C4-2B (cell line): ENCODE results near the gene RSPH9.

ENCODE experiments used
- CTCF ChIP-seq: fragments of 450-650 bp; conservative IDR thresholded peaks from 2 replicates; pipeline ENCODE4 v1.5.1; 2017; ENCODE audit warnings: mild to moderate bottlenecking
- ZFX ChIP-seq: fragments of 450-650 bp; IDR thresholded peaks from 2 replicates; pipeline ENCODE4 v1.6.1; 2017

GRCh38 chr6:43677759-43678158 is 32.9 kb downstream of the RSPH9 start:
- TF ChIP-seq CTCF (no peak), ZFX (no peak)
